PFSK-1 (cell line): ENCODE results near the gene VPS8.

ENCODE experiments used
- FOXP2 ChIP-seq: optimal IDR thresholded peaks from 2 replicates; pipeline ENCODE3; 2011; ENCODE audit warnings: borderline replicate concordance, control low read depth, inconsistent platforms; ENCODE audit not compliant: insufficient read depth; ENCODE audit errors: extremely low read length, extremely low read depth
- POLR2AphosphoS5 ChIP-seq: IDR thresholded peaks from 2 replicates; pipeline ENCODE4 v1.6.1; 2012; ENCODE audit warnings: low read depth, mild to moderate bottlenecking, control low read depth, low read length, moderate library complexity
- SIN3A ChIP-seq: IDR thresholded peaks from 2 replicates; pipeline ENCODE4 v1.6.1; 2012; ENCODE audit warnings: mild to moderate bottlenecking, low read length, moderate library complexity, borderline replicate concordance; ENCODE audit not compliant: insufficient read depth
- TAF1 ChIP-seq: IDR thresholded peaks from 2 replicates; pipeline ENCODE4 v1.6.1; 2012; ENCODE audit warnings: low read length, control low read depth, borderline replicate concordance; ENCODE audit not compliant: insufficient read depth
- TF ChIP-seq, protein P1 (sequence below), 2 experiments: IDR thresholded peaks; 2 replicates each; pipeline versions ENCODE4 v1.6.1 to v1.8.0; 2011 to 2012; ENCODE audit warnings: low read depth in 2 of 2, low read length in 2 of 2, control low read depth in 1 of 2, inconsistent platforms in 1 of 2, mild to moderate bottlenecking in 1 of 2, moderate library complexity in 1 of 2; ENCODE audit not compliant: insufficient read depth in 1 of 2

VPS8 gene

DNA sequence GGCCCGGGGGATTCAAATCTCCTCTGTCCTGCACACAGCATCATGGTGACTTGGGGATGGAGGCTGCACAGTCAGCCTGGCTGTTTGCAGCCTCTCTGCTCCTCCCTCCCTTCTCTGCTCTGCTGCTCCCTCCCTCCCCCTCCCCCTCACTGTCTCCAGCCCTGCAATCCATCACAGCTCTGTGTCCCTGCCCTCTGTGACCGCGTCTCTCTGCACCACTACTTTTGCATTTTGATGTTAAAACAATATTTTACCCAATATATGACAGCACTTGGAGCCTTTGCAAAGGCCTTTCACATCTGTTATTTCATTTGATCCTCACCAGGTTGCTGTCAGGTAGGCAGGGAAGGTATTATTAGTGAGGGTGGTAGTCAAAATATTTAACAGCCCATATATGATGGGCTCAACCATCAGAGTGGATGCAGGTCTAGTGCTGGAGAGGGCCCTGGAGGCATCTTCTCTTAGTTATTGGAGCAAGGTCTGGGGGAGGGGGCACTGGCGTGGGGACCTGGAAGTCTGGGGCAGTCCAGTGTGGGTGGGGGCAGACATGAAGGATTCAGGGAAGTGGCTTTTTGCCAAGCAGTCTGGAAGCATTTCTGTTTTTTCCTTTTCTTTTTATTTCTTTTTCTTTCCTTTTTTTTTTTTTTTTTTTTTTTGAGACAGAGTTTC is 16.3 kb upstream of the VPS8 start:
- TF ChIP-seq FOXP2 (no peak), POLR2AphosphoS5 (no peak), SIN3A (no peak), TAF1 (no peak)
- TF ChIP-seq, protein P1, sequence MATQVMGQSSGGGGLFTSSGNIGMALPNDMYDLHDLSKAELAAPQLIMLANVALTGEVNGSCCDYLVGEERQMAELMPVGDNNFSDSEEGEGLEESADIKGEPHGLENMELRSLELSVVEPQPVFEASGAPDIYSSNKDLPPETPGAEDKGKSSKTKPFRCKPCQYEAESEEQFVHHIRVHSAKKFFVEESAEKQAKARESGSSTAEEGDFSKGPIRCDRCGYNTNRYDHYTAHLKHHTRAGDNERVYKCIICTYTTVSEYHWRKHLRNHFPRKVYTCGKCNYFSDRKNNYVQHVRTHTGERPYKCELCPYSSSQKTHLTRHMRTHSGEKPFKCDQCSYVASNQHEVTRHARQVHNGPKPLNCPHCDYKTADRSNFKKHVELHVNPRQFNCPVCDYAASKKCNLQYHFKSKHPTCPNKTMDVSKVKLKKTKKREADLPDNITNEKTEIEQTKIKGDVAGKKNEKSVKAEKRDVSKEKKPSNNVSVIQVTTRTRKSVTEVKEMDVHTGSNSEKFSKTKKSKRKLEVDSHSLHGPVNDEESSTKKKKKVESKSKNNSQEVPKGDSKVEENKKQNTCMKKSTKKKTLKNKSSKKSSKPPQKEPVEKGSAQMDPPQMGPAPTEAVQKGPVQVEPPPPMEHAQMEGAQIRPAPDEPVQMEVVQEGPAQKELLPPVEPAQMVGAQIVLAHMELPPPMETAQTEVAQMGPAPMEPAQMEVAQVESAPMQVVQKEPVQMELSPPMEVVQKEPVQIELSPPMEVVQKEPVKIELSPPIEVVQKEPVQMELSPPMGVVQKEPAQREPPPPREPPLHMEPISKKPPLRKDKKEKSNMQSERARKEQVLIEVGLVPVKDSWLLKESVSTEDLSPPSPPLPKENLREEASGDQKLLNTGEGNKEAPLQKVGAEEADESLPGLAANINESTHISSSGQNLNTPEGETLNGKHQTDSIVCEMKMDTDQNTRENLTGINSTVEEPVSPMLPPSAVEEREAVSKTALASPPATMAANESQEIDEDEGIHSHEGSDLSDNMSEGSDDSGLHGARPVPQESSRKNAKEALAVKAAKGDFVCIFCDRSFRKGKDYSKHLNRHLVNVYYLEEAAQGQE (IDR thresholded peaks at IDR 0.05; ENCODE audit: insufficient read depth in 1 of 2, low read depth in 2 of 2, low read length in 2 of 2) = no peak

DNA sequence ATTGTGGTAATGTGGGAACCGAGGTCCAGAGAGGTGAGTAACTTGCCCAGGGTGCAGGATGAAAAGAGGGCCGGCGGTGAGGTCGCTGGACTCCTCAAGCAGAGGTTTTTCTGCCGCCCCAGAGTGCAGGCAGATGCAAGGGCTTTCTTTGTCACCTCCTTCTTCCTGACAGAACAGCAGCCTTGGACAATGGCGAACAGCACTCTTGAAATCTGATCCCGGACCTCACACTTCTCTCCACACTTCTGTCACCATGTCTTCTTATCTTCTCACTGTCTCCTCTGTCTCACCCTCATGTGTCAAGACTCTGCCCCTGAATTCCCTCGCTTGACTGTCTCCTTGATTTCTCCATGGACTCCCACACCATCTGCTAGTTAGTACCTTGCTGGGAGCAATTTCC is 15.4 kb upstream of the VPS8 start:
- TF ChIP-seq, protein P1 (IDR thresholded peaks at IDR 0.05; ENCODE audit: insufficient read depth in 1 of 2, low read depth in 2 of 2, low read length in 2 of 2) = no peak
- TF ChIP-seq TAF1 (no peak), POLR2AphosphoS5 (no peak), FOXP2 (no peak), SIN3A (no peak)

DNA sequence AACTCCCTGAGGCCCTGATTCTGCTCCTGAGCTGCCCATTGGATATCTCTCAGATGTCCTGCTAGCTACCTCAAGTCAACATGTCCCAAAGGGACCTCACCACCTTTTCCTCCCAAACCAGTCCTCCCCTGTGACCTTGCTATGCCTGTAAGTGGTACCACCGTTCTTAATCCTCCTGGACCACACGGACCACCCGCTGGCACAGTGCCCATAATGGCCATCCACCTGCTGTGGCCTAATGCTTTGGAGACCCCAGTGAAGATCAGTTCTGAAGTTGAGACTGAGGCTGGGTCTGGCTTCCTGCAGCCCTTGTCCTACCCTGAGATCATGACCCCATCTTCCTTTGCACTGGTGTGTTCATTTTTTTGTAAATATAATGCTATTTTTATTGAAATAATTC is 15.0 kb upstream of the VPS8 start:
- TF ChIP-seq POLR2AphosphoS5 (no peak), TAF1 (no peak), FOXP2 (no peak), SIN3A (no peak)
- TF ChIP-seq, protein P1 (IDR thresholded peaks at IDR 0.05; ENCODE audit: insufficient read depth in 1 of 2, low read depth in 2 of 2, low read length in 2 of 2) = no peak

DNA sequence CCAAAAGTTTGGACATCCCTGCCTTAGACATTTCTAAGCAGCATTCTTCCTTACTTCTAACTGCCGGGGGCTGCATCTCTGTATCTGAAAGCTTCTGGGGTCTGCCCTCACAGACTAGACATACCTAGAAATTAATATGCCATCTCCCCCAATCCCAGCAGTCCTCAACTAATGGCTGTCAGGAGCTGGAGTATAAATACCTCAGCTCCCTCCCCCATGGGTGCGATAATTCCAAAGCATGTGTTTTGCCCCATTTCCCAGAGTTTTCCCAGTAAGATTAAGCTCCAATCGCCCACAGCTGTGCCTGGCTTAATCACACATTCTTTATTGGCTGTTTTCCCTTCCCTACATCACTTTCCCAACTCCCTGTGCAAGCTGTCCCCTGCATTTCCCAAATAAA is 13.8 kb upstream of the VPS8 start:
- TF ChIP-seq, protein P1 (IDR thresholded peaks at IDR 0.05; ENCODE audit: insufficient read depth in 1 of 2, low read depth in 2 of 2, low read length in 2 of 2) = no peak
- no peak for TF ChIP-seq TAF1
- no peak for TF ChIP-seq FOXP2
- no peak for TF ChIP-seq POLR2AphosphoS5
- TF ChIP-seq SIN3A = no peak
